UCSD-AML1 (cell line): ENCODE results near the gene GRIK4.

ENCODE experiments used
- DNase-seq: peaks from one replicate; lab custom pipeline; 2025; ENCODE audit not compliant: unreplicated experiment; lab: John Stamatoyannopoulos, UW

The GRIK4 gene

GRCh38 chr11:120869516-120870011 lies 358.0 kb downstream of the GRIK4 start:
- DNase-seq, result no peak

- DNase-seq, result no peak
Observed at GRCh38 chr11:120871194-120871593, 359.6 kb downstream of the GRIK4 start.

- DNase-seq, result no peak
Observed at GRCh38 chr11:120871924-120872323, 360.4 kb downstream of the GRIK4 start.

- no peak for DNase-seq
Observed at GRCh38 chr11:120873966-120874735, 362.6 kb downstream of the GRIK4 start.

- no peak for DNase-seq
Observed at GRCh38 chr11:120875986-120876385, 364.4 kb downstream of the GRIK4 start.

GRCh38 chr11:120877746-120878365 lies 366.3 kb downstream of the GRIK4 start:
- no peak for DNase-seq

GRCh38 chr11:120878781-120879180 lies 367.2 kb downstream of the GRIK4 start:
- no peak for DNase-seq

GRCh38 chr11:120880498-120881175 lies 369.1 kb downstream of the GRIK4 start:
- DNase-seq, result no peak

- no peak for DNase-seq
Observed at GRCh38 chr11:120881596-120881995, 370.0 kb downstream of the GRIK4 start.

- no peak for DNase-seq
Observed at GRCh38 chr11:120882175-120882574, 370.6 kb downstream of the GRIK4 start.

- DNase-seq, result no peak
Observed at GRCh38 chr11:120883404-120884080, 372.0 kb downstream of the GRIK4 start.

GRCh38 chr11:120884154-120885020 lies 372.8 kb downstream of the GRIK4 start:
- no peak for DNase-seq

- no peak for DNase-seq
Observed at GRCh38 chr11:120890609-120891320, 379.2 kb downstream of the GRIK4 start.

- no peak for DNase-seq
Observed at GRCh38 chr11:120893440-120894201, 382.1 kb downstream of the GRIK4 start.

- no peak for DNase-seq
Observed at GRCh38 chr11:120894202-120894985, 382.8 kb downstream of the GRIK4 start.

- no peak for DNase-seq
Observed at GRCh38 chr11:120896687-120897086, 385.1 kb downstream of the GRIK4 start.

- DNase-seq, result no peak
Observed at GRCh38 chr11:120898568-120898967, 387.0 kb downstream of the GRIK4 start.

GRCh38 chr11:120899720-120900119 lies 388.2 kb downstream of the GRIK4 start:
- DNase-seq, result no peak
